GM12873 (cell line): ENCODE results near the gene CNOT10.
A peak's percentile ranks its signal among the peaks of the same experiment; 100 is the strongest.

Experiments
- CTCF ChIP-seq: IDR thresholded peaks from 2 replicates; pipeline ENCODE4 v1.5.1; 2012; ENCODE audit warnings: low read depth, mild to moderate bottlenecking, moderate library complexity, low read length, control low read depth; ENCODE audit not compliant: insufficient read depth; ENCODE audit errors: missing control alignments

The CNOT10 gene

GRCh38 chr3:32709346-32709745, 24.4 kb downstream of the CNOT10 start:
- TF ChIP-seq CTCF = no peak

GRCh38 chr3:32712506-32713055, 27.6 kb downstream of the CNOT10 start:
- TF ChIP-seq CTCF = no peak

- TF ChIP-seq CTCF = no peak
These were observed 28.2 kb downstream of the CNOT10 start for GRCh38 chr3:32713181-32713580.

GRCh38 chr3:32719335-32719734, 34.3 kb downstream of the CNOT10 start:
- no peak for TF ChIP-seq CTCF

GRCh38 chr3:32719931-32720330, 34.9 kb downstream of the CNOT10 start:
- TF ChIP-seq CTCF = no peak

GRCh38 chr3:32725721-32726120, 40.7 kb downstream of the CNOT10 start:
- no peak for TF ChIP-seq CTCF

- TF ChIP-seq CTCF = peak; percentile 45
These were observed 48.7 kb downstream of the CNOT10 start for GRCh38 chr3:32733631-32734229.

- no peak for TF ChIP-seq CTCF
These were observed 49.8 kb downstream of the CNOT10 start for GRCh38 chr3:32734756-32735155.
